WTC11 (cell line): ENCODE measurements around the gene EYA2.

Experiments used
- CREB1 ChIP-seq: sonication (generic); formaldehyde crosslinking; IDR thresholded peaks from 2 replicates; pipeline ENCODE4 v1.8.0; 2023; ENCODE audit warnings: mild to moderate bottlenecking, missing genetic modification reagents
- CTCF ChIP-seq: fragments of 200-600 bp; IDR thresholded peaks from 2 replicates; pipeline ENCODE4 v1.8.0; 2022; ENCODE audit warnings: antibody characterized with exemption
- ESRRA ChIP-seq: sonication (generic); formaldehyde crosslinking; IDR thresholded peaks from 2 replicates; pipeline ENCODE4 v1.8.1; 2022; ENCODE audit warnings: mild to moderate bottlenecking, missing genetic modification reagents, borderline replicate concordance
- FOXJ3 ChIP-seq: sonication (generic); formaldehyde crosslinking; IDR thresholded peaks from 2 replicates; pipeline ENCODE4 v1.9.0; 2021; ENCODE audit warnings: missing genetic modification reagents, mild to moderate bottlenecking, borderline replicate concordance
- SMAD3 ChIP-seq: sonication (generic); formaldehyde crosslinking; IDR thresholded peaks from 2 replicates; pipeline ENCODE4 v1.8.0; 2022; ENCODE audit warnings: missing genetic modification reagents, mild to moderate bottlenecking, borderline replicate concordance
- TP53 ChIP-seq: sonication (generic); formaldehyde crosslinking; IDR thresholded peaks from 2 replicates; pipeline ENCODE4 v1.8.1; 2023; ENCODE audit warnings: mild to moderate bottlenecking, missing genetic modification reagents
- ZBTB21 ChIP-seq: sonication (generic); formaldehyde crosslinking; IDR thresholded peaks from 2 replicates; pipeline ENCODE4 v1.8.1; 2023; ENCODE audit warnings: mild to moderate bottlenecking, missing genetic modification reagents, borderline replicate concordance
- ZNF263 ChIP-seq: sonication (generic); formaldehyde crosslinking; IDR thresholded peaks from 2 replicates; pipeline ENCODE4 v1.8.1; 2022; ENCODE audit warnings: low read depth, mild to moderate bottlenecking, moderate library complexity, missing genetic modification reagents
- ZSCAN18 ChIP-seq: fragments of 250-450 bp; sonication (Bioruptor Pico); IDR thresholded peaks from 2 replicates; pipeline ENCODE4 v2.1.2; 2022; ENCODE audit warnings: mild to moderate bottlenecking, moderate library complexity

- no peak for TF ChIP-seq CTCF
- TF ChIP-seq SMAD3 (CRISPR knock-in tag), result no peak
- no peak for TF ChIP-seq ZSCAN18 (CRISPR knock-in tag)
- TF ChIP-seq FOXJ3, result no peak
- no peak for TF ChIP-seq ESRRA (CRISPR knock-in tag)
- no peak for TF ChIP-seq ZNF263 (CRISPR knock-in tag)
- no peak for TF ChIP-seq ZBTB21 (CRISPR knock-in tag)
- no peak for TF ChIP-seq CREB1 (CRISPR knock-in tag)
- no peak for TF ChIP-seq TP53 (CRISPR knock-in tag)
Observed at GRCh38 chr20:46951840-46952497, 57.3 kb downstream of the EYA2 start.
